SK-N-MC (cell line): ENCODE measurements around the gene OSBPL1A.

Experiments used
- DNase-seq: peaks from one replicate; pipeline ENCODE4 v3.0.0-alpha.2; 2011; ENCODE audit warnings: low read depth, low spot score
- H3K27ac ChIP-seq: fragments of 200-600 bp; sonication (generic); 2 replicates; pipeline ENCODE4 v1.5.1; 2016; ENCODE audit warnings: mixed run types
- H3K36me3 ChIP-seq: fragments of 200-600 bp; sonication (generic); 2 replicates; pipeline ENCODE4 v1.6.1; 2017; ENCODE audit warnings: antibody characterized with exemption, low read length, mixed read lengths; ENCODE audit not compliant: insufficient read depth
- H3K4me3 ChIP-seq: fragments of 200-600 bp; sonication (generic); 2 replicates; pipeline ENCODE4 v1.5.1; 2016
- H3K9ac ChIP-seq: fragments of 200-600 bp; sonication (generic); 2 replicates; pipeline ENCODE4 v1.8.0; 2017; ENCODE audit warnings: mixed run types, mixed read lengths; ENCODE audit not compliant: insufficient read length
- H3K9me3 ChIP-seq: fragments of 200-600 bp; sonication (generic); 2 replicates; pipeline ENCODE4 v1.6.1; 2017; ENCODE audit warnings: low read depth, mild to moderate bottlenecking, antibody characterized with exemption, low read length, moderate library complexity, mixed read lengths
- EZH2 ChIP-seq: fragments of 200-600 bp; sonication (generic); IDR thresholded peaks from one replicate; pipeline ENCODE4 v1.6.1; 2017; ENCODE audit warnings: antibody characterized with exemption
- FOXP2 ChIP-seq: optimal IDR thresholded peaks from 2 replicates; pipeline ENCODE3; 2011; ENCODE audit warnings: mild to moderate bottlenecking, moderate library complexity; ENCODE audit not compliant: insufficient read depth; ENCODE audit errors: extremely low read length, control extremely low read depth
- POLR2AphosphoS5 ChIP-seq: IDR thresholded peaks from 2 replicates; pipeline ENCODE4 v1.6.1; 2012; ENCODE audit warnings: mild to moderate bottlenecking, low read depth, low read length, borderline replicate concordance

Gene OSBPL1A

DNA sequence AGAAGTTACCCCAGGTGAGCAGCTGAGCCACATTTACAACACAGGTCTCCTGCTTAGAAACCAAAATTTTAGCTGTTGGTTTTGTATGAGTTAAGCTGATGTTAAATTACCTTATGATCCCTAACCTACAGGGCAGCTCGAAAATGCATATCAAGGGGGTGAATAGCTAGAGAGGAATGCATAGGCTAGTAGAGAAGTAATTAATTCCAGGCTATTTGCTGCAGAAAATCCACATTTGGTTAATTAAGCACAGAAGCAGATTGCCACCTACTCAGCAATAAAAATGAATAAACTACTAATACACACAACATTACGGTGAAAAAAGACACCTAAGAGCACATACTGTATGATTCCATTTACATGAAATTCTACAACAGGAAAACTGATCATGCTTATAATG, 91.4 kb downstream of the OSBPL1A start:
- TF ChIP-seq EZH2 (no peak), POLR2AphosphoS5 (no peak), FOXP2 (no peak)
- no peak overlapping the region for H3K27ac ChIP-seq

DNA sequence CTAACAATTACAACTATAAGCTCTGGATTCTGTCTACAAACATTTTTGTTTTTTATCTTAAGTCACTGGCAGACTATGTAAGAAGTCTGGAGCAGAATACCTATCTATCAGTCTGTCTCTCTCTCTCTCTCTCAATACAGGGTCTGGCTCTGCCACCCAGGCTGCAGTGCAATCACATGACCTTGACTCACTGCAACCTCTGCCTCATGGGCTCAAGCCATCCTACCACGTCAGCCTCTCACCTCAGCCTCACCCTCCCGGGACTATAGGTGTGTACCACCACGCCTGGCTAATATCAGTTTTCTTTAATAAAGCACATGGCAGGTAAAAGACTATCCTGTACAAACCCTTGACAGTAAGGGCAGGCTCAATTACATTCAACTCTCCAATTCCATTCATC, 96.9 kb downstream of the OSBPL1A start:
- H3K27ac ChIP-seq: no peak overlapping the region
- no peak overlapping the region for H3K9ac ChIP-seq
- H3K4me3 ChIP-seq: no peak overlapping the region
- TF ChIP-seq POLR2AphosphoS5 (no peak), EZH2 (no peak), FOXP2 (no peak)
- no peak for DNase-seq
- H3K9me3 ChIP-seq: no peaks in the 10 kb centered on the region
- H3K36me3 ChIP-seq: peaks cover 40% of the 10 kb centered on the region

More for the DNA sequence above, 91.4 kb downstream of the OSBPL1A start:
- Histone ChIP-seq H3K9me3 (no peaks in the 10 kb centered on the region), H3K36me3 (peaks cover 35% of the 10 kb centered on the region), H3K4me3 (no peak overlapping the region), H3K9ac (no peak overlapping the region)
- no peak for DNase-seq

DNA sequence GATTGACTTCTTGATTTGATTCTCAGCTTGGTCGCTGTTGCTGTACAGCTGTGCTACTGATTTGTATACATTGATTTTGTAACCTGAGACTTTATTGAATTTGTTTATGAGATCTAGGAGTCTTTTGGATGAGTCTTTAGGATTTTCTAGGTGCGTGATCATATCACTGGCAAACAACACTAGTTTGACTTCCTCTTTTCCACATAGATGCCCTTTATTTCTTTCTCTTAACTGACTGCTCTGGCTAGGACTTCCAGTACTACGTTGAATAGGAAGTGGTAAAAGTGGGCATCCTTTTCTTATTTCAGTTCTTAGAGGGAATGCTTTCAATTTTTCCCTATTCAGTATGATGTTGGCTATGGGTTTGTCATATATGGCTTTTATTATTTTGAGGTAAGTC, 101.3 kb downstream of the OSBPL1A start:
- Histone ChIP-seq H3K27ac (no peak overlapping the region), H3K4me3 (no peak overlapping the region), H3K36me3 (peaks cover 20% of the 10 kb centered on the region), H3K9me3 (no peaks in the 10 kb centered on the region), H3K9ac (no peak overlapping the region)
- no peak for DNase-seq
- TF ChIP-seq EZH2: no peak
- no peak for TF ChIP-seq FOXP2
- TF ChIP-seq POLR2AphosphoS5: no peak

DNA sequence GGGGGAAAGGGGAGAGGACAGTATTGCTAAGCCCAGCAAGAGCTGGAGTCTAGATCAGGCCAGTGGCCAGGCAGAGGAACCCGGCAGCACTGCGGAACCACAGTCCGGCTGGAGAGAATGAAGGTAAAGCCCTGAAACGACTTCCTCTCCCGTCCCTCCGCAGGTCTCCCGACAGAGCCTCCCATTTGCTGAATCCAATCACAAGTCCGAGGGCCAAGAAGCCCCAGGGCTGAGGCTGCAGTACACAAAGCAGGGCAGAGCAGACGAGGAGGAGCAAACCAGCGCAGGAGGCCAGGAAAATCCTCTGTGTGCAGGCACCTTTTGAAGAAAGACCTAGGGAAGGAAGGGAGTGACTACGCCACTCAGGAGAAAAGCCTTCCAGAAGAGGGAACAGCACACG, 104.4 kb downstream of the OSBPL1A start:
- TF ChIP-seq EZH2: no peak
- TF ChIP-seq FOXP2: no peak
- no peak for TF ChIP-seq POLR2AphosphoS5
- H3K36me3 ChIP-seq: no peaks in the 10 kb centered on the region
- H3K27ac ChIP-seq: no peak overlapping the region
- no peak for DNase-seq
- H3K4me3 ChIP-seq: no peak overlapping the region
- no peaks in the 10 kb centered on the region for H3K9me3 ChIP-seq
- no peak overlapping the region for H3K9ac ChIP-seq

DNA sequence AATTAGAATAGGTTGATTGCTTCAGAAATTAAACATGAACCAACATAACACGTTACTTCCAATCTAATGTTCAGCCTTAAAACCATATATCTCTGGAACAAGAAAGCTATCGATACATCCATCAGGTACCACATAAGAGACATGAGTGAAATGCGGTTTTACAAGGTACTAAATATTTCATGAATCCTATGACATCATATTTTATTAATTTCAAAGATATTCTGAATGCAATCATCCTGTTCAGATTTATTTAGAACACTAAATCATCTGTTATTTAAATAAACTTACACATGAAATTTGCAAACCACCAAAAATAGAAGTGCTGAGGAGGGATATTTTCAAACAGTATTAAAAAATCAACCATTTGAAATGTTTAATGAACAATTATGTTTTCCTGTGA, 119.0 kb downstream of the OSBPL1A start:
- DNase-seq: no peak
- H3K9ac ChIP-seq: no peak overlapping the region
- no peak overlapping the region for H3K4me3 ChIP-seq
- TF ChIP-seq FOXP2 (no peak), EZH2 (no peak), POLR2AphosphoS5 (no peak)
- H3K27ac ChIP-seq: no peak overlapping the region
- H3K36me3 ChIP-seq: no peaks in the 10 kb centered on the region; the same call in 1 of the 2 replicates
- H3K9me3 ChIP-seq: no peaks in the 10 kb centered on the region; the same call in 1 of the 2 replicates

DNA sequence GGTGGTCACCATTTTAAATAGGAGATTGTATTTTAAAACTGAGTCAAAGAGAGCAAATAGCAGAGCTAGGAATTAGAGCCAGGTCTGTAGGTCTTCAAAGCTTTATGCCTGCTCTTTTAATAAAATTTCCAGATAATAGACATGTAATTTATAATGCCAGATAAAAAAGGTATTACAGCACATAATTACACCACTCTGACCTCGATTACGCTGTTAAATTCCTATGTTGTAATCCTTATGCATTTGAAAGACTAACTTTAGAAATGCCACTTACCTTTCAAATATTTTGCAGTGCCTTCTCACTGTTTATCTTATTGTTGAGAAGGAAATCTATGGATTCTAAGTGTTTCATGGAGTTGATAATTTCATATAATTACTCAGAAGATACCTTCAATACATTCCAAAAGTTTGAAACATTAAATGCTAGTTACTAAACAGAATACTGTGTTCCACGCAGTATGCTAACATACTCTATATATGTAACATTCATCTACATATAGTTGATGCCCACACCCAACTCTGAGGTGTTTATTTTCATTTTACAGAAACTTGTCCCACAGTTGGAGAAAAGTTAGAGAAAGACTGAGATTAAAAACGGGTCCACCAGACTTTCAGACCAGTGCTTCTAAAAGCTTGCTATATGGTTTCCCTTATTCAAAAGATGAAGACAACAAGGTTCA, 120.0 kb downstream of the OSBPL1A start:
- no peak overlapping the region for H3K4me3 ChIP-seq
- no peaks in the 10 kb centered on the region; the same call in 1 of the 2 replicates for H3K36me3 ChIP-seq
- DNase-seq: no peak
- no peaks in the 10 kb centered on the region; the same call in 1 of the 2 replicates for H3K9me3 ChIP-seq
- TF ChIP-seq POLR2AphosphoS5 (no peak), EZH2 (no peak), FOXP2 (no peak)
- no peak overlapping the region for H3K27ac ChIP-seq
- H3K9ac ChIP-seq: no peak overlapping the region

DNA sequence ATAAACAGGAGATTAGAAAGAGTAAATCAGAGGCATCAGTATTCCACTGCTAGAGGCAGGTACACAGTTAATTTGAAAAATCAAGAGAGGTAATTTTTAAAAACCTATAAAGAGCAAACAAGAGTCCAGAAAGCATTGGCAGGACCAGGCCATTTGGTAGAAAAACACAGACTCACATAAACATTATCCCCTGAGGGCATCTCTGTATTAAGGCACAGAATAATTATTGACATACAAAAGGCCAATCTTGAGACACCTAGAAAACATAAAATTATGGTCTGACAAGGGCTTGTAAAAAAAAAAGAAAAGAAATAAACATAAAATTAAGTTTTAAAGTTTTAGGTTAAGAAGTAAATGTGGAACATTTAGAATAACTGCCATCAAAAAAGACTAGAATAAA, 120.6 kb downstream of the OSBPL1A start:
- no peak for TF ChIP-seq FOXP2
- TF ChIP-seq EZH2: no peak
- TF ChIP-seq POLR2AphosphoS5: no peak
- H3K4me3 ChIP-seq: no peak overlapping the region
- no peak overlapping the region for H3K9ac ChIP-seq
- H3K36me3 ChIP-seq: no peaks in the 10 kb centered on the region; the same call in 1 of the 2 replicates
- no peak overlapping the region for H3K27ac ChIP-seq
- H3K9me3 ChIP-seq: no peaks in the 10 kb centered on the region
- DNase-seq: no peak

DNA sequence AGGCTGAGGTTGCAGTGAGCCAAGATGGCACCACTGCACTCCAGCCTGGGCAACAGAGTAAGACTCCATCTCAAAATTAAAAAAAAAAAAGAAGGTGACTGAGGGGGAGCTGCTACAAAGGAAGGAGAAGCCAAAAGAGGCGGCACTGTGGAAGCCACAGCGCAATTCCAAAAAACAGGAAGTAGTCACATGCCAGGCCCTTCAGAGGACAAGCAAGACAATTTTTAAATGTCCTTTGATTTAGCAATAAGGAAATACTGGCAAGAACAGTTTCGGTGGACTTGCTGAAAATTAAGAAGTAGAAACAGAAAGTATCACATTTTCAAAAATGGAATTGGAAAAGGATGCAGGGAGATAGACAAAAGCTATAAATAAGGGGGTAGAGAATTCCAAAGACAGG, 122.8 kb downstream of the OSBPL1A start:
- no peak for DNase-seq
- TF ChIP-seq FOXP2: no peak
- no peak for TF ChIP-seq POLR2AphosphoS5
- TF ChIP-seq EZH2: no peak
- Histone ChIP-seq H3K9ac (no peak overlapping the region), H3K27ac (no peak overlapping the region), H3K9me3 (no peaks in the 10 kb centered on the region), H3K36me3 (no peaks in the 10 kb centered on the region), H3K4me3 (no peak overlapping the region)

DNA sequence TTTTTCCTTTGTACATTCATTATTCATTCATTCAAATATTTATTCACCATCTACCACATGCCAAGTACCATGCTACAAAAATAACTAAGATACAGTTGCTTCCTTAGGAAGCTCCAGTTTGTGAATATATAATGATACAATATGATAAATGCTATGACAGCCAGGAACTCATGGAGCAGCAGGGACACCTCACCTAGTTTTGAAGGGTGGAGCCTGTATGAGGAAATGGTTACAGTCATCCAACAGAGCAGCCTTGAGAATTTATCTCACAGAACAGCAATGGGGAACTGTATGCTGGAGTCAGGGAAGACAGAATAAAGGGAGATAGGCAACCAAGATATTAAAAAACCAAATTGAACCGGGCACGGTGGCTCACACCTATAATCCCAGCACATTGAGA, 124.0 kb downstream of the OSBPL1A start:
- Histone ChIP-seq H3K36me3 (no peaks in the 10 kb centered on the region), H3K27ac (no peak overlapping the region), H3K9me3 (no peaks in the 10 kb centered on the region), H3K4me3 (no peak overlapping the region), H3K9ac (no peak overlapping the region)
- no peak for DNase-seq
- TF ChIP-seq EZH2: no peak
- no peak for TF ChIP-seq POLR2AphosphoS5
- TF ChIP-seq FOXP2: no peak
